Kidney epithelial cell (primary cell): ENCODE data around the gene FAF1. TPM values are rescaled to one million over a fixed set of nuclear protein-coding genes. Genes with fewer than 3 reads are reported as not detected.

Source experiments
- DNase-seq: peaks from one replicate; pipeline ENCODE4 v3.0.0-alpha.2; 2010; ENCODE audit warnings: low read depth
- H3K27me3 ChIP-seq: 2 replicates; pipeline ENCODE4 v1.6.0; 2011; ENCODE audit warnings: low read length; ENCODE audit not compliant: control insufficient read depth, insufficient read depth
- H3K36me3 ChIP-seq: 2 replicates; pipeline ENCODE4 v1.5.1; 2011; ENCODE audit warnings: low read length; ENCODE audit not compliant: control insufficient read depth, insufficient read depth
- H3K4me3 ChIP-seq: 2 replicates; pipeline ENCODE4 v1.5.1; 2011; ENCODE audit warnings: low read depth, mild to moderate bottlenecking, control low read depth, low read length
- CTCF ChIP-seq: IDR thresholded peaks from 2 replicates; pipeline ENCODE4 v1.5.1; 2011; ENCODE audit warnings: mild to moderate bottlenecking, moderate library complexity, low read length, control low read depth, inconsistent platforms; ENCODE audit not compliant: insufficient read depth, poor library complexity, severe bottlenecking
- total RNA-seq: library from RNA; depleted of rRNA; stranded (reverse); fragments of >200 nt; gene quantifications from 2 replicates; pipeline ENCODE4 v1.2.3, GENCODE V29; 2015

FAF1 gene
- total RNA-seq, 1 donor from 2014 or later, result 57.8 TPM

GRCh38 chr1:50833216-50833615, 126.9 kb downstream of the FAF1 start:
- no peaks in the 10 kb centered on the region for H3K36me3 ChIP-seq
- no peak overlapping the region for H3K4me3 ChIP-seq
- no peaks in the 10 kb centered on the region for H3K27me3 ChIP-seq
- no peak for TF ChIP-seq CTCF
- no peak for DNase-seq

- no peaks in the 10 kb centered on the region for H3K36me3 ChIP-seq
- no peak for DNase-seq
- TF ChIP-seq CTCF, result no peak
- H3K4me3 ChIP-seq, result no peak overlapping the region
- H3K27me3 ChIP-seq, result no peaks in the 10 kb centered on the region
Observed at GRCh38 chr1:50832167-50832566, 127.9 kb downstream of the FAF1 start.

GRCh38 chr1:50831300-50832061, 128.6 kb downstream of the FAF1 start:
- no peak for TF ChIP-seq CTCF
- H3K4me3 ChIP-seq, result no peak overlapping the region
- DNase-seq, result no peak
- no peaks in the 10 kb centered on the region for H3K36me3 ChIP-seq
- H3K27me3 ChIP-seq, result no peaks in the 10 kb centered on the region

- H3K4me3 ChIP-seq, result no peak overlapping the region
- no peaks in the 10 kb centered on the region for H3K36me3 ChIP-seq
- no peak for TF ChIP-seq CTCF
- DNase-seq, result no peak
- no peaks in the 10 kb centered on the region for H3K27me3 ChIP-seq
Observed at GRCh38 chr1:50830621-50831020, 129.4 kb downstream of the FAF1 start.

DNA sequence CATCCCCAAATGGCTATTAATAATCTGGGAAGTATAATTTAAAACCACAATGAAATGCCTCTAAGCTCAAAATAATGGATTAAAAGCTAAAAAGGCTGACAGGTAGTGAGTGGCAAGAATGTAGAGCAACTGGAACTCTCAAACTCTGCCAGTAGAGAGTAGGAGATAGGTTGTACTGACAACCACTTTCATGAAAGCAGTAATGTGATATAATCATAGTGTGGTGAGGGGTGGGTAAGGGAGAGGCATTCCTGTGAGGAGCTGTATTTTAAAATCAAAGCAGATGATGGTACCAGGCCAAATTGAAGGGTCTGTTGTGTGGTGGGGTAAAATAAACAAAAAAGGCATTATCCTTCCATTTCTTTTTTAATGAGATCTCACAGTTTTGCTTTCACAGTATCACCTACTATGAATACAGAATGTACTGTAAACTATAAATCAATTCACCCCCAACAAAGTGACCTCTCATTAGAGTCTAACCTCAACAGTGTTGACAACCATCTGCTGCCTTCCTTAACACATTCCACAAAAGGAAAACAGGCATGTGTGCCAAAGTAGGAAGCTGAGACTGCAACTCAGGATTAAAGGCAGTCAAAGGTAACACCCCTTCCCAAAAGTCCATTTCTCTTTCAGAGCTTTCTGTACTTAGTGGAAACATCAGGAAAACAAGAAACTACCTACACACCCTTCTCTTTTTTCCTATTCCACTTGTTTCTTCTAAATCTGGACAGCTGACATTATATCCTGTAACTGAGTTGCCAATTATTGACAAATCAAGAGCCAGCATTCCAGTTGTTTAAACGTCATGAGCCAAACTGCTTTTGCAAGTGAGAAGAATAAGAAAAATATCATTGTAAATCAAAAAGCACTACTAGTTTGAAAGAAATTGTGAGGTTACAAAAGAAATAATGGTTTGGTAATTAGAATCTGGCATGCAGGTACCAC, 130.8 kb downstream of the FAF1 start:
- H3K36me3 ChIP-seq, result no peaks in the 10 kb centered on the region
- no peak for DNase-seq
- H3K4me3 ChIP-seq, result no peak overlapping the region
- H3K27me3 ChIP-seq, result no peaks in the 10 kb centered on the region
- no peak for TF ChIP-seq CTCF
